ENCODE measurements around the gene LPP.

Gene LPP

GRCh38 chr3:188253123-188253793 lies 99.3 kb downstream of the LPP start:
- Histone ChIP-seq H3K27me3 (ENCODE audit: insufficient read depth, low read length, poor library complexity) (no peaks in the 10 kb centered on the region), H4K20me1 (ENCODE audit: insufficient read depth, low read length) (no peaks in the 10 kb centered on the region), H2AFZ (ENCODE audit: low read depth, low read length) (no peak overlapping the region), H3K9ac (ENCODE audit: low read depth, low read length) (no peak overlapping the region), H3K4me2 (ENCODE audit: insufficient read depth, low read length) (no peak overlapping the region), H3K36me3 (ENCODE audit: insufficient read depth, low read length) (no peaks in the 10 kb centered on the region), H3K4me1 (ENCODE audit: insufficient read depth, low read length) (no peaks in the 10 kb centered on the region; the same call in 1 of the 2 replicates), H3K9me3 (ENCODE audit: insufficient read depth, low read length, severe bottlenecking) (no peaks in the 10 kb centered on the region), H3K27ac (ENCODE audit: low read length) (no peak overlapping the region), H3K4me3 (ENCODE audit: low read depth in 1 of 2, low read length in 2 of 2) (no peak overlapping the region), H3K79me2 (ENCODE audit: insufficient read depth, low read length) (peaks cover 7% of the 10 kb centered on the region)
- no peak for DNase-seq
- TF ChIP-seq EZH2 (IDR thresholded peaks at IDR 0.05; ENCODE audit: borderline replicate concordance, low read depth, low read length, severe bottlenecking) (no peak), CTCF (IDR thresholded peaks at IDR 0.05; ENCODE audit: borderline replicate concordance, extremely low read depth, low read length, poor library complexity, severe bottlenecking) (no peak)
- ATAC-seq (ENCODE audit: insufficient read depth, low read depth) = no peak

- TF ChIP-seq CTCF (IDR thresholded peaks at IDR 0.05; ENCODE audit: borderline replicate concordance, extremely low read depth, low read length, poor library complexity, severe bottlenecking) = no peak
- no peak for TF ChIP-seq EZH2 (IDR thresholded peaks at IDR 0.05; ENCODE audit: borderline replicate concordance, low read depth, low read length, severe bottlenecking)
Observed at GRCh38 chr3:188253800-188254452, 100.0 kb downstream of the LPP start.

DNA sequence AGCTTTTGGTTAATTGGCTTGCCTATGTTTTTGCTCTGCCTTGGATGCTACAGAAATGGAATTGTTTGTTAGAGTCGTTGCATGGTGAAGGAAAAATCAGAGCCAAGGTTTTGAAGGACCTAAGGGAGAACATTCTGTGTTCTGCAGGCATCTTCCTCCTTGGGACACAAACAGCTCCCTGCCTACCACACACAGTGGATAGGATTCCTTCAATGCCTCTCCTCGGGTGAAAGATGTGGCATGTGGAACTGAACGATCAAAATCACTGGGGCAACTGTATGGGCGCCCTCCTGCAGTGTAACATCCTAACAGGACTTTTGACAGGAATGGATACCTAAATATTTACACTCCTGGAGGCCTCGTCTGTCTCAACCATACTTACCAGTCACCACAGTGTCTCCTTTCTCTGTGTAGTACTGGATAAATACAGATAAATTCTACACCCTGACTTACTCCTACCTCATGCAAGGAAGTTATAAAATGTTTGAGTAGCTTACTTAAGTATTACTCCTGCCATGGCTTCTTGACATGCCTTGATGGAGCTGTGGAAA lies 100.6 kb downstream of the LPP start:
- Histone ChIP-seq H2AFZ (ENCODE audit: low read depth, low read length) (no peak overlapping the region), H4K20me1 (ENCODE audit: insufficient read depth, low read length) (no peaks in the 10 kb centered on the region), H3K4me1 (ENCODE audit: insufficient read depth, low read length) (no peaks in the 10 kb centered on the region; the same call in 1 of the 2 replicates), H3K9ac (ENCODE audit: low read depth, low read length) (no peak overlapping the region), H3K9me3 (ENCODE audit: insufficient read depth, low read length, severe bottlenecking) (no peaks in the 10 kb centered on the region), H3K36me3 (ENCODE audit: insufficient read depth, low read length) (no peaks in the 10 kb centered on the region), H3K27me3 (ENCODE audit: insufficient read depth, low read length, poor library complexity) (no peaks in the 10 kb centered on the region), H3K27ac (ENCODE audit: low read length) (no peak overlapping the region), H3K4me2 (ENCODE audit: insufficient read depth, low read length) (no peak overlapping the region), H3K4me3 (ENCODE audit: low read depth in 1 of 2, low read length in 2 of 2) (no peak overlapping the region), H3K79me2 (ENCODE audit: insufficient read depth, low read length) (peaks cover 7% of the 10 kb centered on the region)
- ATAC-seq (ENCODE audit: insufficient read depth, low read depth) (no peak), DNase-seq (no peak)
- TF ChIP-seq CTCF (IDR thresholded peaks at IDR 0.05; ENCODE audit: borderline replicate concordance, extremely low read depth, low read length, poor library complexity, severe bottlenecking) (no peak), EZH2 (IDR thresholded peaks at IDR 0.05; ENCODE audit: borderline replicate concordance, low read depth, low read length, severe bottlenecking) (no peak)

More at GRCh38 chr3:188253800-188254452, 100.0 kb downstream of the LPP start:
- Histone ChIP-seq H3K4me2 (ENCODE audit: insufficient read depth, low read length) (no peak overlapping the region), H3K9ac (ENCODE audit: low read depth, low read length) (no peak overlapping the region), H3K9me3 (ENCODE audit: insufficient read depth, low read length, severe bottlenecking) (no peaks in the 10 kb centered on the region), H3K27ac (ENCODE audit: low read length) (no peak overlapping the region), H3K4me3 (ENCODE audit: low read depth in 1 of 2, low read length in 2 of 2) (no peak overlapping the region), H3K79me2 (ENCODE audit: insufficient read depth, low read length) (peaks cover 7% of the 10 kb centered on the region), H3K36me3 (ENCODE audit: insufficient read depth, low read length) (no peaks in the 10 kb centered on the region), H4K20me1 (ENCODE audit: insufficient read depth, low read length) (no peaks in the 10 kb centered on the region), H3K27me3 (ENCODE audit: insufficient read depth, low read length, poor library complexity) (no peaks in the 10 kb centered on the region), H2AFZ (ENCODE audit: low read depth, low read length) (no peak overlapping the region), H3K4me1 (ENCODE audit: insufficient read depth, low read length) (no peaks in the 10 kb centered on the region; the same call in 1 of the 2 replicates)
- DNase-seq (no peak), ATAC-seq (ENCODE audit: insufficient read depth, low read depth) (no peak)

Measured in DND-41 (cell line).